HUDEP-2 (cell line): Measurements from ENCODE around the gene ARHGDIB.

Source experiments
- DNase-seq, 76 experiments: peaks; one replicate each; lab custom pipeline; 2025; ENCODE audit not compliant: unreplicated experiment in 76 of 76; lab: John Stamatoyannopoulos, UW

Gene ARHGDIB

GRCh38 chr12:14934511-14934910 lies 26.9 kb downstream of the ARHGDIB start:
- DNase-seq = no peak

GRCh38 chr12:14931791-14932560 lies 29.4 kb downstream of the ARHGDIB start:
- no peak for DNase-seq

- DNase-seq = no peak
Observed at GRCh38 chr12:14931359-14931758, 30.0 kb downstream of the ARHGDIB start.

GRCh38 chr12:14930299-14930698 lies 31.1 kb downstream of the ARHGDIB start:
- DNase-seq = no peak

- no peak for DNase-seq
Observed at GRCh38 chr12:14928931-14929330, 32.5 kb downstream of the ARHGDIB start.

- no peak for DNase-seq
Observed at GRCh38 chr12:14927267-14927666, 34.1 kb downstream of the ARHGDIB start.

- no peak for DNase-seq
Observed at GRCh38 chr12:14924541-14924940, 36.9 kb downstream of the ARHGDIB start.

GRCh38 chr12:14923944-14924343 lies 37.5 kb downstream of the ARHGDIB start:
- DNase-seq = no peak

GRCh38 chr12:14921218-14921617 lies 40.2 kb downstream of the ARHGDIB start:
- no peak for DNase-seq

- DNase-seq = peak in 1 of 76 experiments; percentile 10
Observed at GRCh38 chr12:14920475-14921126, 40.8 kb downstream of the ARHGDIB start.

GRCh38 chr12:14919455-14919854 lies 41.9 kb downstream of the ARHGDIB start:
- DNase-seq = no peak

GRCh38 chr12:14915736-14916135 lies 45.7 kb downstream of the ARHGDIB start:
- no peak for DNase-seq

GRCh38 chr12:14913381-14913781 lies 48.0 kb downstream of the ARHGDIB start:
- no peak for DNase-seq

GRCh38 chr12:14911131-14911530 lies 50.3 kb downstream of the ARHGDIB start:
- no peak for DNase-seq

- no peak for DNase-seq
Observed at GRCh38 chr12:14910090-14910915, 51.1 kb downstream of the ARHGDIB start.

GRCh38 chr12:14907953-14908352 lies 53.4 kb downstream of the ARHGDIB start:
- no peak for DNase-seq

- no peak for DNase-seq
Observed at GRCh38 chr12:14906114-14906513, 55.3 kb downstream of the ARHGDIB start.

- DNase-seq = no peak
Observed at GRCh38 chr12:14905269-14906004, 56.0 kb downstream of the ARHGDIB start.

- DNase-seq = no peak
Observed at GRCh38 chr12:14904854-14905253, 56.5 kb downstream of the ARHGDIB start.

- no peak for DNase-seq
Observed at GRCh38 chr12:14903386-14904098, 57.9 kb downstream of the ARHGDIB start.
